ENCODE data around the gene GON4L.
"Not testable (repeated sequence)": the region's sequence is repeated elsewhere in the genome, so short reads cannot be mapped to it uniquely, and the experiment has no call there.

GON4L gene

DNA sequence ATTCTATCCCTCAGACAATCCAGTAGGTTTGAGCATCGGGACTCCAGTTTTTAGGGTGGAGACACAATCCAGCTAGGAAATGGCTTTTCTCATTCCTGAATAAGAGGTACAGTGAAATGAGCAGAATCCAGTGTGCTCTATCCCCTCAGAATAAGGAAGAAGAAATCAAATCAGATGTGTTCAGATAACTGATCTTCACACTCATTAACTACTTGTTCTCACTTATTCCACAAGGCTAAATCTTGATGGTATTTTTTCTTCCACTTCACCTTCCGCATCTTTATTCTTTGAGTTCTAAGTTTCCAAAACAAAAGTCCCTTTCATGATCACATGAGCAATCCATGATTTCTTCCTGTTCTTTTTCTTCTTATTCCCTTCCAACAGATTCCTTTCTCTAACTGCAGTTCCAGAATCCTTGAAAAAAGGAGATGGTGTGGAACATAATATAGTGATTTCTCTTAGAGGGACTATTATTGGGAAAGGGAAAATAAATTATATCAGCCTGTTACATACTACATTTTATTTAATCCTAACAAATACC lies 4.0 kb upstream of the GON4L start:
- H3K9me3 ChIP-seq: no peaks in the 10 kb centered on the region
- H3K4me1 ChIP-seq: peaks cover 12% of the 10 kb centered on the region
- no peak overlapping the region for H3K4me3 ChIP-seq
- no peak for DNase-seq (ENCODE audit: low spot score in 2 of 2)
- H3K36me3 ChIP-seq (replicated peaks): no peaks in the 10 kb centered on the region
- in situ Hi-C loops (cut with MboI; ENCODE audit: low sequenced_read_pairs): no loop called here
- no peaks in the 10 kb centered on the region for H3K27me3 ChIP-seq (ENCODE audit: low read depth)

DNA sequence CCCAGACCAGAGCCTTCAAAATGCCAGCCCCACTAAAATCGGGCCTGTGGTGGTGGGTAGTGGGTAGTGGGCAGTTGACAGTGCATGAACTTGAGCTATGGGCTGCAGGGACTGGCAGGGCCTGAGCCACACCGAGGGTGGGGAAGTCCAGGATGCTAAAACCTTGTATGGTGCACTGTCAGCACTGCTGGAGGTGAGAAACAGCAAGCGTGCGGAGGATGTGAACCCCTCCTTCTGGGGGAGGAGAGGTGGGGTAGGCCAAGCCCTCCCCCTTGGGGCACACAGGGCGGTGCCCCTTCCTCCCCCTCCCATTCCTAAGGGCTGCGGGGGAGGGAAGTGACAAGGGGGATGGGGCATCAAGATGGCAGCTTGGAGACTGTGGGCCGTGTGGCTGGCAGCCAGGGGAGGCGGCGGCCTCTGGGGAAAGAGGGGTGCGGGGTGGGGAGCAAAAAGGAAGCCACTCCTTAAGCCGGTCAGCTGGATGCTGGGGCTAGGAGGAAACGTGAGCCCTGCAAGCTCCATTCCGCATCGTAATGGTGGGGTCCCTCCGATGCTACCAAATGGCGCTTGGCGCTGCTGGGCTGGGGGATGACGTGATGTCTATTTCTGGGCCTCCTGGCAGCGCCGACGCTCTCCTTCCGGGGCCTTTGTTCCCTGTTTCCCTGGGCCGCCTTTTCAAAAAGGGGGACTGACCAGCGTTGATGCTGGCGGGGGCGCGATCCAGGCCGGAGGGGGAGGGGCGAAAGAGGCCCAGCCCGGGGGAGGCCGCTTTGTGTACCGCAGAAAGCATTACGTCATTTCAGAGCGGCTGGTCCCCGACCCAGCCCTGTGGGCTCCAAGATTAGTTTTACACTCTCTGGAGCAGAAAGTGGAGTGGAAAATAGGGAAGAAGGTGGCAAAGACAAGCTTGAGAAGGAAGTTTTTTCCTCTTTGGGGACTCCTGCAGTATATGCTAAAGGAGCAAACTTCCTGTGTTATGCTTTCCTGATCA lies 3.2 kb upstream of the GON4L start:
- in situ Hi-C loops (cut with MboI; ENCODE audit: low sequenced_read_pairs): no loop called here
- peak overlapping the region; percentile 38 for H3K4me3 ChIP-seq
- DNase-seq (ENCODE audit: low spot score in 2 of 2): peak in 1 of 2 experiments; percentile 62
- H3K36me3 ChIP-seq (replicated peaks): no peaks in the 10 kb centered on the region
- H3K4me1 ChIP-seq: peaks cover 12% of the 10 kb centered on the region
- H3K27me3 ChIP-seq (ENCODE audit: low read depth): no peaks in the 10 kb centered on the region
- no peaks in the 10 kb centered on the region for H3K9me3 ChIP-seq

DNA sequence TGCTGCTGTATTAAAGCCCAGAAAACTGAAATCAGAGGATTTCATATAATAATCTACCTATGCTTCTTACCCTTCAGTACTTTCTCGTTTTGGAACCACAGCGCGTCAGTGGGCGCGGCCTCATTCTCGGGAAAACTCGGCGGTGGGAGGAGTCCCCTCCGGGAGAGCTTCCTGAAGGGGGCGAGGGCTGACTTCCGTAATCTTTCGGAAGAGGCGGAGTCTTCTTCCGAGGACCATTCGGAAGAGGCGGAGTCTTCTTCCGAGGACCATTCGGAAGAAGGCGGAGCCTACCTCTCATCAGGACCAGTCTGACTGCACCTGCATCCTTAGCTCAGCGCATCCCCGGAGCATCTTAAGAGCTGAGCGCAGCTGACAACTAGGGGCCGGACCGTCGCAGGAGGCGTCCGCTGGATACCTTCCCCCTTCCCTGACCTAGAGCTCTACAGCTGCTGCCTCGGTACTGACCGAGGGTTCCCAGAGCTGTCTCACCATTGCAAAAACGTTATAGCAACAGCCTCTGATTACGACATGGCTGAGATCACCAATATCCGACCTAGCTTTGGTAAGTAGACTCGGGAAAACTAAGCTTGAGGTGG lies 2.3 kb upstream of the GON4L start, which contains the start of gene SYT11:
Gene SYT11 (plus strand): TSS at position 334 of the 596 bp plus-strand sequence. CDS start 195 bp downstream, at position 529.
- Histone ChIP-seq H3K9me3 (no peaks in the 10 kb centered on the region), H3K4me1 (peaks cover 12% of the 10 kb centered on the region), H3K27me3 (ENCODE audit: low read depth) (no peaks in the 10 kb centered on the region), H3K4me3 (peak within 1 kb of the TSS; percentile 38), H3K36me3 (replicated peaks) (peaks cover 7% of the 10 kb centered on the region)
- peak; percentile 93 to 98 for DNase-seq (ENCODE audit: low spot score in 2 of 2)
- in situ Hi-C loops (cut with MboI; ENCODE audit: low sequenced_read_pairs): no loop called here

DNA sequence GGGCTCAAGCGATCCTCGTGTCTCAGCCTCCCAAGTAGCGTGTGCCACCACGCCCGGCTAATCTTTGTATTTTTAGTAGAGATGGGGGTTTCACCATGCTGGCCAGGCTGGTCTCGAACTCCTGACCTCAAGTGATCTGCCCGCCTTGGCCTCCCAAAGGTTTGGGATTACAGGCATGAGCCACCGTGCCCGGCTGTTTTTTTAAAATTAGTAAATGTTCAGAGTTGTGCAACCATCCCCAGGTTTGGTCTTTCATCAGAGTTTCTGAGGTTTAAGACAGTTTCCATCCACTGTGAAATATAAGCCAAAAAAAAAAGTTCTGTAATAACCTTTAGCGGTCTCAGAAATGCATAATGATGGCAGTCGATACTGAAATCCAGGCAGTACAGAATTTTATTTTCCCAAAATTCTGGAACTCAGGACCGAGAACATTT lies 1.8 kb upstream of the GON4L start:
- peak overlapping the region; percentile 38 for H3K4me3 ChIP-seq
- in situ Hi-C loops (cut with MboI; ENCODE audit: low sequenced_read_pairs): no loop called here

DNA sequence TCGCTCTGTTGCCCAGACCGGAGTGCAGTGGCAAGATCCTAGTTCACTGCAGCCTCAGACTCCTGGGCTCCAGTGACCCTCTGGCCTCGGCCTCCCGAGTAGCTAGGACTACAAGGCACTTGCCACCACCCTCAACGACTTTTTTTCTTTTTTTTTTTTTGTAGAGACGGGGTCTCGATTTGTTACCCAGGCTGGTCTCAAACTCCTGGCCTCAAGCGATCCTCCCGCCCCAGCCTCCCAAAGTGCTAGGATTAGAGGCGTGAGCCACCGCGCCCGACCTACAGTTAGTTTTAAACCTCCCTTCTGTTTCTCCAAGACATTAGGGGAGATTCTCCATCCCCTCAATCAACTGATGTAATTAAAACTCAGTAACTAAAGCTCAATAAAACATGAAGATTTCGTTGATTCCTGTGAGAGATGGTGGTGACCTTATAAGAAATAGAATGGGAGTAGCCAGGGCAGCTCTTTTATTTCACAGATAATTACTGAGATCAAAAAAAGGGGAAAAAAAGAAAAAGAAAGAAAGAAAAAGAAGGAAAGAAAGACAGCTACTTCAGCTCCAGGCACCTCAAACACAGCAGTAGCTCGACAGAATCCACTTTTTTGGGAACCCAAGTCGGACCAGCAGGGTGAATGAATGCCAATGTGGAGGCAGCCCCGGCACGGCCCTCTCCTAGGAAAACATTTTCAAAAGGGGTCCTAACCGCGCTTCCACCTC lies 598 bp downstream of the GON4L start:
- H3K9me3 ChIP-seq: no peaks in the 10 kb centered on the region
- peaks cover 28% of the 10 kb centered on the region for H3K36me3 ChIP-seq (replicated peaks)
- no peak for DNase-seq (ENCODE audit: low spot score in 2 of 2)
- peaks cover 12% of the 10 kb centered on the region for H3K4me1 ChIP-seq
- no peaks in the 10 kb centered on the region for H3K27me3 ChIP-seq (ENCODE audit: low read depth)
- in situ Hi-C loops (cut with MboI; ENCODE audit: low sequenced_read_pairs): no loop called here
- peak overlapping the region; percentile 71 for H3K4me3 ChIP-seq

More for the DNA sequence above, 1.8 kb upstream of the GON4L start:
- Histone ChIP-seq H3K36me3 (replicated peaks) (peaks cover 10% of the 10 kb centered on the region), H3K4me1 (peaks cover 12% of the 10 kb centered on the region), H3K9me3 (no peaks in the 10 kb centered on the region), H3K27me3 (ENCODE audit: low read depth) (no peaks in the 10 kb centered on the region)
- DNase-seq (ENCODE audit: low spot score in 2 of 2): no peak

DNA sequence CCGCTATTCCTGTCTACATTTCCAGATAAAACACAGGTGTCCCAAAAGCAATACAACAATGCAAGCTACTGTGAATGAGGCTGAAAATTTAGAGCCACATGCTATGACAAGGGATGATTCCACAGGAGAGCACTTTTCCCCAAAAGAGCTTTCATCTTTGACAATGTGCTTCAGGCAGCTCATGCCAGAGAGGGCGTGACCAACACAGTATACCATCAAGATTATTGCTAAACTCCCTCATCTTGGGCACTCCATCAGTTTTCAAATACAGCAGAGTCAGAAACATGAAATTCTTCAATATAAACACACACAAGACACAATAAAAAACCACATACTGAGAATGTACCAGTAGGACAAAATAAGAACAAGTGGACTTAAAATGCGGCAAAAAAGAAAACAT lies 6.7 kb downstream of the GON4L start:
- in situ Hi-C loops (cut with MboI; ENCODE audit: low sequenced_read_pairs): no loop called here
- no peaks in the 10 kb centered on the region for H3K27me3 ChIP-seq (ENCODE audit: low read depth)
- peaks cover 43% of the 10 kb centered on the region for H3K36me3 ChIP-seq (replicated peaks)
- DNase-seq (ENCODE audit: low spot score in 2 of 2): no peak
- H3K4me1 ChIP-seq: peaks cover 7% of the 10 kb centered on the region; the same call in 1 of the 2 replicates
- H3K4me3 ChIP-seq: no peak overlapping the region
- no peaks in the 10 kb centered on the region for H3K9me3 ChIP-seq

DNA sequence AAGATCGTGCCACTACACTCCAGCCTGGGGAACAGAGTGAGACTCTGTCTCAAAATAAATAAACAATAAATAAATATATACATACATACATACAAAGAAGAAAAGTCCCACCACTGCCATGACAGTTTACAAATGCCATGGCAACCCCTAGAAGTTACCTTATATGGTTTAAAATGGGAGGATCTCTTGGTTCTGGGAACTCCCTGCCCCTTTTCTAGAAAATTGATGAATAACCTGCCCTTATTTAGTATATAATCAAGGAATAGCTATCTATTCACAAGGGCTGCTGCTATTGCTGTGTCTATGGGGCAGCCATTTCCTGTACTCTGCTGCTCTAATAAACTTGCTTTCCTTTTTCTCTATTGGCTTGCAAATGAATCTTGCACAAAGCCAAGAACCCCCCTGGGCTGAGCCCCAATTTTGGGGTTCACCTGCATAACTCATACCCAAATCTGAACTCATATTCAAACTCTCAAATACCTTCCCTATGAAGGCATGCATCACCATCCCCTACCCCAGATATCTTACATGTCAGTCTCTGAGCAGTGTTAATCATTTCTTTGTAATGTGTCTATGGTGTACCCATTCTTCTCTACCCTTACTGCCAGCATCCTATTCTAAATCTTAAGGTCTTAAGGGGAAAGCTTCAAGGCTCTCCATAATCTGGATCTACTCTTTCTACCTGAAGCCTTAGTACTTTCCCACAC lies 9.0 kb downstream of the GON4L start:
- no peaks in the 10 kb centered on the region for H3K9me3 ChIP-seq
- no peak overlapping the region for H3K4me3 ChIP-seq
- peaks cover 7% of the 10 kb centered on the region; the same call in 1 of the 2 replicates for H3K4me1 ChIP-seq
- in situ Hi-C loops (cut with MboI; ENCODE audit: low sequenced_read_pairs): no loop called here
- H3K27me3 ChIP-seq (ENCODE audit: low read depth): no peaks in the 10 kb centered on the region
- peaks cover 36% of the 10 kb centered on the region for H3K36me3 ChIP-seq (replicated peaks)
- no peak for DNase-seq (ENCODE audit: low spot score in 2 of 2)

DNA sequence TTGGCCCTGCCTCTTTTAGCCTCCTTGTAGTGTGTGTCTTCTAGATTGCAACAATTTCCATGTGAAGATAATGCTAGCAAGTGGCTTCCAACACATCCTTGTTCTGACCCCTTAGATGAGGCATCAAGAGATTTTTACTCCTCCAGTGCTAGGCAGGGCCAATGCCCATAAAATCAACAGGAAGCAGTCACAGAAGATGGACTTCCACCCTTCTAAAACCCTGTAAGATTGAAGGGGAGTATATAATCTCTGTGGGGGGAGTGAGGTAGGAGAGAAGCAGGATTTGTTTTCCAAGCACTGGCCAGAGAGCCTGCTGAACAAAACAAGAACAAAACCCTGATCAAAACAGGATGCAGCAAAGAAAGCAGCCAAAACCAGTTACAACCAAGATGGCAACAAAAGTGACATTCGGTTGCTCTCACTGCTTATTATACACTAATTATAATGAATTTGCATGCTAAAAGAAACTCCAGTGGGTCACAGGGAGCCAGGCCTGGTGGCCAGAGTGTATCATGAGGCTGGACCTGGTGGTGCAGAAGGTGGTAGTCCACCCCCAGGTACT lies 12.1 kb downstream of the GON4L start:
- H3K27me3 ChIP-seq (ENCODE audit: low read depth): no peaks in the 10 kb centered on the region
- in situ Hi-C loops (cut with MboI; ENCODE audit: low sequenced_read_pairs): no loop called here
- peaks cover 7% of the 10 kb centered on the region; the same call in 1 of the 2 replicates for H3K4me1 ChIP-seq
- no peak for DNase-seq (ENCODE audit: low spot score in 2 of 2)
- no peak overlapping the region for H3K4me3 ChIP-seq
- no peaks in the 10 kb centered on the region for H3K9me3 ChIP-seq
- peaks cover 17% of the 10 kb centered on the region for H3K36me3 ChIP-seq (replicated peaks)

DNA sequence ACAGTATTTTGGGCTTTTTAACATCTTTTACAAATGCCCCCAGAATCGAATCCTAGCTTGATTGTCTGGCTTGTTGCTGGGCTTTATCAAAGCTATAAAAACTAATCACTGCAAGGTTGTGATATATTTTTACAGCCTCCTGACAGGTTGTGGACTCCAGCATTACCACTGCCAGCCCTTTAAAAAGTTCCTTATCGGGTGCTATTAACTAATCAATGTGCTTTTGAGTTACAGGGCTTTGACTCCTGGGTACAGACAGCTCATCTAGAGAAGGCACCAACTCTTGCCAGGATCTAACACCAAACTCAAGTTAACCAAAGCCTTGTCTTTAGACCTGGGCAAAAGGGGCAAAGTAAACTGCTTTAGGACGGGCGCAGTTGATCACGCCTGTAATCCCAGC lies 16.6 kb downstream of the GON4L start:
- no peak for DNase-seq (ENCODE audit: low spot score in 2 of 2)
- Histone ChIP-seq H3K4me1 (peaks cover 6% of the 10 kb centered on the region), H3K27me3 (ENCODE audit: low read depth) (no peaks in the 10 kb centered on the region), H3K4me3 (no peak overlapping the region), H3K9me3 (no peaks in the 10 kb centered on the region), H3K36me3 (replicated peaks) (peaks cover 9% of the 10 kb centered on the region)
- in situ Hi-C loops (cut with MboI; ENCODE audit: low sequenced_read_pairs): no loop called here

DNA sequence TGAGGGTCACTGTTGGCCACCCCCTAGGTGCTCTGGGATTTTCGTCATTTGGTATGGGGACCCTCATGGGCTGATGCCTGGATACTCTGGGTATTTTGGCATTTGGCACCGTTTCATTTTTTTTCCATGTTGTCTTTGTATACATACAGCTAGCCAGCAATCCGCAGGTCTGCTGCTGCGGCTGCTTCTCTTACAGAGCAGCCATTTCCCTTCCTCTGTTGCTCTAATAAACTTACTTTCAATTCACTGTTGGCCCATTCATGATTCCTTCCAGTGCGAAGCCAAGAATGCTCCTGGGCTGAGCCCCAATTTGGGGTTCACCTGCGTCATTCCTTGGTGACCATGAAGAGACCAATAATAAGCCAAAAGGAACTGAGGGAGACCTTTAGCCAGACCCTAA lies 21.5 kb downstream of the GON4L start:
- no peaks in the 10 kb centered on the region for H3K9me3 ChIP-seq
- no peak overlapping the region for H3K4me3 ChIP-seq
- DNase-seq (ENCODE audit: low spot score in 2 of 2): no peak
- no peaks in the 10 kb centered on the region for H3K27me3 ChIP-seq (ENCODE audit: low read depth)
- in situ Hi-C loops (cut with MboI; ENCODE audit: low sequenced_read_pairs): no loop called here
- no peaks in the 10 kb centered on the region for H3K36me3 ChIP-seq (replicated peaks)
- H3K4me1 ChIP-seq: peaks cover 15% of the 10 kb centered on the region

DNA sequence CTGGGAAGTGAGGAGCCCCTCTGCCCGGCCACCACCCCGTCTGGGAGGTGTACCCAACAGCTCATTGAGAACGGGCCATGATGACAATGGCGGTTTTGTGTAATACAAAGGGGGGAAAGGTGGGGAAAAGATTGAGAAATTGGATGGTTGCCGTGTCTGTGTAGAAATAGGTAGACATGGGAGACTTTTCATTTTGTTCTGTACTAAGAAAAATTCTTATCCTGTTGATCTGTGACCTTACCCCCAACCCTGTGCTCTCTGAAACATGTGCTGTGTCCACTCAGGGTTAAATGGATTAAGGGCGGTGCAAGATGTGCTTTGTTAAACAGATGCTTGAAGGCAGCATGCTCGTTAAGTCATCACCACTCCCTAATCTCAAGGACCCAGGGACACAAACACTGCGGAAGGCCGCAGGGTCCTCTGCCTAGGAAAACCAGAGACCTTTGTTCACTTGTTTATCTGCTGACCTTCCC lies 22.1 kb downstream of the GON4L start:
- H3K36me3 ChIP-seq (replicated peaks); H3K27me3 ChIP-seq (ENCODE audit: low read depth); H3K4me3 ChIP-seq; in situ Hi-C loops (cut with MboI; ENCODE audit: low sequenced_read_pairs); DNase-seq (ENCODE audit: low spot score in 2 of 2); H3K9me3 ChIP-seq: not testable (repeated sequence)
- H3K4me1 ChIP-seq: peaks cover 15% of the 10 kb centered on the region

DNA sequence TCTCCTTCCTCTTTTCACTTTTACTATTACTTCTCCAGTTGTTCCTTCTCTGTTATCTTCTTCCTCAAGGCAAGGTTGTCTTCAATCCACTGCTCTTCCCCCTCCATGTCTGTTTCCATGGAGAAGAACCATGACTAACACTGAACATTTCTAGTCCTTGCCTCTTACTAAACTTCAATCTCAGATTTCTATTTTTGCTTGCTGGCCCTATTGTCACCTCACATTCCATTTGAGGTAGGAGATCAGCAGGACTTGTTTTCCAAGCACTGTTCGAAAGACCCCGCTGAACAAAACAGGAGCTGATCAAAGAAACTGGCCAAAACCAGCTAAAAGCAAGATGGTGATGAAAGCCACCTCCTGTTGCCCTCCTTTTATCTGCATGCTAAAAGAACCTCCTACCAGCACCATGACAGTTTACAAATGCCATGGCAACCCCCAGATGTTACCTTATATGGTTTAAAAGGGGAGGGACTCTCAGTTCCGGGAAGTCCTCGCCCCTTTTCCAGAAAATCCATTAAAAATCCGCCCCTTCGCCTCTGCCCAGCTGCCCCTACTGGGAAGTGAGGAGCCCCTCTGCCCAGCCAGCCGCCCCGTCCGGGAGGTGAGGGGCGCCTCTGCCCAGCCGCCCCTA lies 22.6 kb downstream of the GON4L start:
- Histone ChIP-seq H3K36me3 (replicated peaks) (no peaks in the 10 kb centered on the region), H3K4me3 (no peak overlapping the region), H3K9me3 (no peaks in the 10 kb centered on the region), H3K27me3 (ENCODE audit: low read depth) (no peaks in the 10 kb centered on the region), H3K4me1 (peaks cover 15% of the 10 kb centered on the region)
- DNase-seq (ENCODE audit: low spot score in 2 of 2): peak in 1 of 2 experiments; percentile 30
- in situ Hi-C loops (cut with MboI; ENCODE audit: low sequenced_read_pairs): no loop called here
